Lower leg skin (tissue), 4 donors: Measurements from ENCODE around the gene DCDC2C. TPM values are rescaled to one million over a fixed set of nuclear protein-coding genes. Genes with fewer than 3 reads are reported as not detected.

Experiments
- DNase-seq, 2 donors: peaks; one replicate each; pipeline ENCODE4 v3.0.0-alpha.2; 2019; ENCODE audit warnings: low spot score in 2 of 2
- H3K4me3 ChIP-seq: fragments of 200-600 bp; sonication (generic); 2 replicates; pipeline ENCODE4 v1.5.1; 2017; ENCODE audit warnings: mild to moderate bottlenecking, low read depth; ENCODE audit not compliant: poor library complexity, severe bottlenecking
- CTCF ChIP-seq, 3 donors: fragments of 450-650 bp; IDR thresholded peaks; one replicate each; pipeline ENCODE4 v1.5.1; 2016; ENCODE audit warnings: antibody characterized with exemption in 3 of 3, mild to moderate bottlenecking in 3 of 3, moderate library complexity in 2 of 3
- POLR2A ChIP-seq, 2 donors: fragments of 450-650 bp; IDR thresholded peaks; one replicate each; pipeline ENCODE4 v1.6.1; 2016 to 2017; ENCODE audit warnings: antibody characterized with exemption in 2 of 2, mild to moderate bottlenecking in 1 of 2, moderate library complexity in 1 of 2
- WGBS, 2 donors: methylation state at CpG; one replicate each; pipeline ENCODE4 v1.1.5; 2018; 5-methylcytosine and 5-hydroxymethylcytosine counted together
- intact Hi-C: fragments of 100-400 bp; cut with DNase I; formaldehyde crosslinking; loops from one replicate; pipeline ENCODE4 v1.15.0; 2023; ENCODE audit warnings: low total_unique reads
- total RNA-seq, 4 donors: library from RNA; depleted of rRNA; stranded (reverse); fragments of >200 nt; gene quantifications; one replicate each; pipeline ENCODE4 v1.1.0, GENCODE V29; 2016

DCDC2C gene
- total RNA-seq, 4 donors from 2014 or later, result 0.16 TPM; not detected in 3

GRCh38 chr2:3745920-3746319, 42.5 kb downstream of the DCDC2C start:
- 65 to 75% methylated on average over 12 of the region's 12 CpGs for whole genome bisulfite sequencing, 2 donors
- peak in 1 of 2 donors; percentile 66 for DNase-seq
- no peak overlapping the region for H3K4me3 ChIP-seq
- intact Hi-C loops, result no loop called here
- TF ChIP-seq CTCF (IDR thresholded peaks at IDR 0.05) (no peak), POLR2A (IDR thresholded peaks at IDR 0.05) (no peak)

GRCh38 chr2:3747032-3747654, 43.8 kb downstream of the DCDC2C start:
- TF ChIP-seq CTCF (IDR thresholded peaks at IDR 0.05) (no peak), POLR2A (IDR thresholded peaks at IDR 0.05) (no peak)
- H3K4me3 ChIP-seq, result no peak overlapping the region
- intact Hi-C loops, result no loop called here
- 89 to 90% methylated on average over 20 of the region's 20 CpGs for WGBS, 2 donors
- peak in 1 of 2 donors; percentile 81 for DNase-seq

- H3K4me3 ChIP-seq, result no peak overlapping the region
- no peak for TF ChIP-seq CTCF (IDR thresholded peaks at IDR 0.05)
- TF ChIP-seq POLR2A (IDR thresholded peaks at IDR 0.05), result no peak
- peak in 1 of 2 donors; percentile 67 for DNase-seq
- intact Hi-C loops, result no loop called here
- 75 to 78% methylated on average over 9 of the region's 9 CpGs for WGBS, 2 donors
These were observed 44.5 kb downstream of the DCDC2C start for GRCh38 chr2:3747826-3748225.

- 69 to 70% methylated on average over 7 of the region's 7 CpGs for WGBS, 2 donors
- TF ChIP-seq CTCF (IDR thresholded peaks at IDR 0.05), result no peak
- TF ChIP-seq POLR2A (IDR thresholded peaks at IDR 0.05), result no peak
- intact Hi-C loops, result no loop called here
- no peak for DNase-seq
- no peak overlapping the region for H3K4me3 ChIP-seq
These were observed 45.8 kb downstream of the DCDC2C start for GRCh38 chr2:3749201-3749600.

GRCh38 chr2:3751251-3751650, 47.9 kb downstream of the DCDC2C start:
- intact Hi-C loops, result loop anchor here (5.0 kb wide), 1 partner anchor 356 kb away; no protein-coding TSS in a partner anchor
- 81 to 84% methylated on average over 7 of the region's 7 CpGs for WGBS, 2 donors
- TF ChIP-seq CTCF (IDR thresholded peaks at IDR 0.05), result no peak
- TF ChIP-seq POLR2A (IDR thresholded peaks at IDR 0.05), result no peak
- DNase-seq, result peak in 1 of 2 donors; percentile 72
- no peak overlapping the region for H3K4me3 ChIP-seq

- TF ChIP-seq POLR2A (IDR thresholded peaks at IDR 0.05) (no peak), CTCF (IDR thresholded peaks at IDR 0.05) (no peak)
- H3K4me3 ChIP-seq, result no peak overlapping the region
- WGBS, 2 donors, result 39 to 63% methylated on average over 5 of the region's 5 CpGs
- intact Hi-C loops, result loop anchor here (5.0 kb wide), 1 partner anchor 355 kb away; no protein-coding TSS in a partner anchor
- DNase-seq, result peak in 1 of 2 donors; percentile 52
These were observed 48.4 kb downstream of the DCDC2C start for GRCh38 chr2:3751806-3752205.
